AG08395 (cell line): ENCODE measurements around the gene FHIT.

Experiments
- DNase-seq: peaks from one replicate; pipeline ENCODE4 v3.0.0; 2012; ENCODE audit warnings: mixed read lengths, low spot score

FHIT gene

GRCh38 chr3:61169621-61170251 lies 81.5 kb downstream of the FHIT start:
- DNase-seq = no peak

- no peak for DNase-seq
Measured at GRCh38 chr3:61168286-61168685, 83.0 kb downstream of the FHIT start.

- DNase-seq = no peak
Measured at GRCh38 chr3:61162965-61163364, 88.3 kb downstream of the FHIT start.

GRCh38 chr3:61158667-61159066 lies 92.6 kb downstream of the FHIT start:
- DNase-seq = no peak

GRCh38 chr3:61158216-61158615 lies 93.0 kb downstream of the FHIT start:
- DNase-seq = no peak

GRCh38 chr3:61157414-61157813 lies 93.8 kb downstream of the FHIT start:
- no peak for DNase-seq

- no peak for DNase-seq
Measured at GRCh38 chr3:61155701-61156292, 95.5 kb downstream of the FHIT start.

GRCh38 chr3:61154457-61155198 lies 96.6 kb downstream of the FHIT start:
- DNase-seq = no peak

GRCh38 chr3:61152071-61152470 lies 99.2 kb downstream of the FHIT start:
- no peak for DNase-seq

- no peak for DNase-seq
Measured at GRCh38 chr3:61149236-61149635, 102.0 kb downstream of the FHIT start.

- DNase-seq = no peak
Measured at GRCh38 chr3:61146010-61146890, 105.0 kb downstream of the FHIT start.

- no peak for DNase-seq
Measured at GRCh38 chr3:61141697-61142096, 109.6 kb downstream of the FHIT start.

GRCh38 chr3:61141227-61141626 lies 110.0 kb downstream of the FHIT start:
- DNase-seq = no peak

- DNase-seq = no peak
Measured at GRCh38 chr3:61139686-61140085, 111.6 kb downstream of the FHIT start.

GRCh38 chr3:61138401-61138800 lies 112.9 kb downstream of the FHIT start:
- DNase-seq = no peak

- DNase-seq = no peak
Measured at GRCh38 chr3:61136191-61136590, 115.1 kb downstream of the FHIT start.

- no peak for DNase-seq
Measured at GRCh38 chr3:61134532-61134931, 116.7 kb downstream of the FHIT start.

- DNase-seq = no peak
Measured at GRCh38 chr3:61132062-61132461, 119.2 kb downstream of the FHIT start.

GRCh38 chr3:61118830-61119229 lies 132.4 kb downstream of the FHIT start:
- no peak for DNase-seq

GRCh38 chr3:61117045-61117898 lies 134.0 kb downstream of the FHIT start:
- DNase-seq = no peak

GRCh38 chr3:61114316-61114953 lies 136.8 kb downstream of the FHIT start:
- DNase-seq = no peak
